Suprapubic skin (tissue), 4 donors: ENCODE data around the gene TNFRSF8. TPM values are rescaled to one million over a fixed set of nuclear protein-coding genes. Genes with fewer than 3 reads are reported as not detected.

ENCODE experiments used
- DNase-seq, 2 donors: peaks; one replicate each; pipeline ENCODE4 v3.0.0-alpha.2; 2019; ENCODE audit warnings: low spot score in 2 of 2
- H3K27ac ChIP-seq: fragments of 200-600 bp; sonication (generic); one replicate; pipeline ENCODE4 v1.5.1; 2019
- H3K27me3 ChIP-seq: fragments of 200-600 bp; sonication (generic); one replicate; pipeline ENCODE4 v1.5.1; 2019
- H3K36me3 ChIP-seq: fragments of 200-600 bp; sonication (generic); one replicate; pipeline ENCODE4 v1.5.1; 2019
- H3K4me1 ChIP-seq: fragments of 200-600 bp; sonication (generic); one replicate; pipeline ENCODE4 v1.5.1; 2019
- H3K4me3 ChIP-seq: fragments of 200-600 bp; sonication (generic); one replicate; pipeline ENCODE4 v1.5.1; 2019; ENCODE audit warnings: mild to moderate bottlenecking
- H3K9me3 ChIP-seq: fragments of 200-600 bp; sonication (generic); one replicate; pipeline ENCODE4 v1.5.1; 2019
- CTCF ChIP-seq, 2 donors: fragments of 200-600 bp in 1 of 2; fragments of 450-650 bp in 1 of 2; sonication (generic) in 1 of 2; IDR thresholded peaks; one replicate each; pipeline ENCODE4 v1.5.1; 2016 to 2019; ENCODE audit warnings: antibody characterized with exemption in 2 of 2, mild to moderate bottlenecking in 1 of 2, moderate library complexity in 1 of 2
- EP300 ChIP-seq: sonication (generic); formaldehyde crosslinking; IDR thresholded peaks from one replicate; pipeline ENCODE4 v1.6.1; 2017; ENCODE audit warnings: antibody characterized with exemption
- POLR2A ChIP-seq, 2 donors: fragments of 450-650 bp; IDR thresholded peaks; one replicate each; pipeline ENCODE4 v1.6.1; 2017; ENCODE audit warnings: antibody characterized with exemption in 2 of 2, mild to moderate bottlenecking in 2 of 2, moderate library complexity in 2 of 2
- POLR2AphosphoS5 ChIP-seq, 3 donors: sonication (generic); formaldehyde crosslinking; IDR thresholded peaks; one replicate each; pipeline ENCODE4 v1.6.1; 2017; ENCODE audit warnings: antibody characterized with exemption in 3 of 3
- WGBS: methylation state at CpG from one replicate; pipeline ENCODE4 v1.1.5; 2018; 5-methylcytosine and 5-hydroxymethylcytosine counted together
- total RNA-seq, 4 donors: library from RNA; depleted of rRNA; stranded (reverse); fragments of >200 nt; gene quantifications; one replicate each; pipeline ENCODE4 v1.1.0, GENCODE V29; 2016

TNFRSF8 gene
- total RNA-seq, 4 donors from 2014 or later, result 0.30 to 1.2 (median 0.75) TPM

- WGBS, result 86% methylated on average over 20 of the region's 20 CpGs
- no peak for DNase-seq
- Histone ChIP-seq H3K4me3 (no peak overlapping the region), H3K27me3 (no peaks in the 10 kb centered on the region), H3K4me1 (peaks cover 36% of the 10 kb centered on the region), H3K27ac (peak overlapping the region; percentile 58), H3K36me3 (no peaks in the 10 kb centered on the region), H3K9me3 (peaks cover 4% of the 10 kb centered on the region)
- TF ChIP-seq POLR2A (IDR thresholded peaks at IDR 0.05) (no peak), POLR2AphosphoS5 (IDR thresholded peaks at IDR 0.05) (no peak), CTCF (IDR thresholded peaks at IDR 0.05) (no peak), EP300 (no peak)
Observed at GRCh38 chr1:12146343-12147112, 83.4 kb downstream of the TNFRSF8 start.

- WGBS, result 81% methylated on average over 8 of the region's 8 CpGs
- DNase-seq, result no peak
Observed at GRCh38 chr1:12147201-12147701, 84.1 kb downstream of the TNFRSF8 start.

GRCh38 chr1:12148160-12148957 lies 85.3 kb downstream of the TNFRSF8 start:
- Histone ChIP-seq H3K36me3 (no peaks in the 10 kb centered on the region), H3K4me3 (no peak overlapping the region), H3K27me3 (no peaks in the 10 kb centered on the region), H3K27ac (peak overlapping the region; percentile 65), H3K9me3 (peaks cover 4% of the 10 kb centered on the region), H3K4me1 (peaks cover 38% of the 10 kb centered on the region)
- no peak for TF ChIP-seq POLR2AphosphoS5 (IDR thresholded peaks at IDR 0.05)
- no peak for TF ChIP-seq CTCF (IDR thresholded peaks at IDR 0.05)
- no peak for TF ChIP-seq EP300
- 78% methylated on average over 6 of the region's 8 CpGs for WGBS
- no peak for DNase-seq

More at GRCh38 chr1:12147201-12147701, 84.1 kb downstream of the TNFRSF8 start:
- H3K9me3 ChIP-seq, result peaks cover 4% of the 10 kb centered on the region
- H3K27me3 ChIP-seq, result no peaks in the 10 kb centered on the region
- TF ChIP-seq POLR2AphosphoS5 (IDR thresholded peaks at IDR 0.05) (no peak), POLR2A (IDR thresholded peaks at IDR 0.05) (no peak), EP300 (no peak)
- H3K4me1 ChIP-seq, result peaks cover 35% of the 10 kb centered on the region
- H3K4me3 ChIP-seq, result no peak overlapping the region
- peak overlapping the region; percentile 65 for H3K27ac ChIP-seq
- H3K36me3 ChIP-seq, result no peaks in the 10 kb centered on the region

GRCh38 chr1:12148958-12149790 lies 86.1 kb downstream of the TNFRSF8 start:
- 78% methylated on average over 5 of the region's 5 CpGs for WGBS
- H3K27me3 ChIP-seq, result no peaks in the 10 kb centered on the region

More at GRCh38 chr1:12148958-12149790, 86.1 kb downstream of the TNFRSF8 start:
- Histone ChIP-seq H3K36me3 (no peaks in the 10 kb centered on the region), H3K27ac (no peak overlapping the region), H3K4me1 (peaks cover 36% of the 10 kb centered on the region), H3K4me3 (no peak overlapping the region), H3K9me3 (peaks cover 4% of the 10 kb centered on the region)
- no peak for DNase-seq
- TF ChIP-seq POLR2A (IDR thresholded peaks at IDR 0.05) (no peak), CTCF (IDR thresholded peaks at IDR 0.05) (no peak), EP300 (no peak), POLR2AphosphoS5 (IDR thresholded peaks at IDR 0.05) (no peak)
